Heart left ventricle (tissue), 16 donors: ENCODE results near the gene SELENOM. TPM values are rescaled to one million over a fixed set of nuclear protein-coding genes. Genes with fewer than 3 reads are reported as not detected.
"Not testable (repeated sequence)": the region's sequence is repeated elsewhere in the genome, so short reads cannot be mapped to it uniquely, and the experiment has no call there.

ENCODE experiments used
- ATAC-seq, 4 donors: fragments of 200-7000 bp; cut with Tn5 transposase; one replicate each; pipeline ENCODE4 v1.9.1; 2020 to 2022; ENCODE audit warnings: moderate library complexity in 4 of 4, mild to moderate bottlenecking in 3 of 4, moderate number of reproducible peaks in 1 of 4
- DNase-seq, 5 donors: peaks; one replicate each; pipeline ENCODE4 v3.0.0-alpha.2; 2020
- H3K27ac ChIP-seq, 12 donors: fragments of 200-600 bp; sonication (generic) in 4 of 12; one replicate each; pipeline versions ENCODE4 v1.5.0 to v1.8.0; 2016 to 2022; ENCODE audit warnings: mild to moderate bottlenecking in 2 of 12
- H3K27me3 ChIP-seq, 9 donors: fragments of 200-600 bp; sonication (generic) in 2 of 9; one replicate each; pipeline versions ENCODE4 v1.5.1 to v1.8.0; 2016 to 2022; ENCODE audit warnings: mild to moderate bottlenecking in 3 of 9
- H3K36me3 ChIP-seq, 9 donors: fragments of 200-600 bp; sonication (generic) in 2 of 9; one replicate each; pipeline versions ENCODE4 v1.5.0 to v1.8.0; 2018 to 2022; ENCODE audit warnings: mild to moderate bottlenecking in 2 of 9
- H3K4me1 ChIP-seq, 12 donors: fragments of 200-600 bp; sonication (generic) in 4 of 12; one replicate each; pipeline versions ENCODE4 v1.5.0 to v1.8.0; 2016 to 2022; ENCODE audit warnings: mild to moderate bottlenecking in 3 of 12
- H3K4me3 ChIP-seq, 12 donors: fragments of 200-600 bp; sonication (generic) in 4 of 12; one replicate each; pipeline versions ENCODE4 v1.5.0 to v1.8.0; 2017 to 2022; ENCODE audit warnings: mild to moderate bottlenecking in 9 of 12, moderate library complexity in 4 of 12
- H3K9me3 ChIP-seq, 12 donors: fragments of 200-600 bp; sonication (generic) in 4 of 12; one replicate each; pipeline versions ENCODE4 v1.5.0 to v1.8.0; 2016 to 2022; ENCODE audit warnings: mild to moderate bottlenecking in 1 of 12
- POLR2A ChIP-seq, 2 donors: fragments of 450-650 bp; IDR thresholded peaks; one replicate each; pipeline ENCODE4 v1.6.1; 2017; ENCODE audit warnings: antibody characterized with exemption in 2 of 2, mild to moderate bottlenecking in 2 of 2, moderate library complexity in 2 of 2
- WGBS, 4 donors: extraction: QIAGEN DNeasy Blood & Tissue Kit in 2 of 4; methylation state at CpG; one replicate each; pipeline versions ENCODE4 v1.1.5 to v1.1.7; 2013 to 2018; 5-methylcytosine and 5-hydroxymethylcytosine counted together
- intact Hi-C, 10 donors: fragments of 100-400 bp; cut with DNase I; formaldehyde crosslinking; loops; one replicate each; pipeline versions ENCODE4 v1.11.1 to v1.14.2; 2022
- polyA plus RNA-seq, 2 donors: library from polyadenylated mRNA; stranded (reverse); fragments of 200-250 nt; gene quantifications; one replicate each; pipeline ENCODE4 v1.2.3, GENCODE V29; 2013
- total RNA-seq, 9 donors: library from RNA; depleted of rRNA in 2 of 9; stranded (reverse); fragments of >200 nt in 2 of 9; fragmentation: NEBNext Ultra II Directional in 3 of 9; extraction: Animal tissue kit (Norgen Biotek cat#: 25700) in 3 of 9; gene quantifications; one replicate each; pipeline versions ENCODE4 v1.1.0 to v1.2.4, GENCODE V29; 2016 to 2023
- TF ChIP-seq, protein P1 (sequence below), 12 donors: fragments of 200-600 bp; sonication (generic) in 4 of 12; IDR thresholded peaks; one replicate each; pipeline versions ENCODE4 v1.5.0 to v1.8.0; 2018 to 2022; ENCODE audit warnings: antibody characterized with exemption in 12 of 12, mild to moderate bottlenecking in 5 of 12
- donor health status: ischemic (EF 13 %, LVEDD 7.1; RV severe dilation, severe dysfunction).
- donor health status: healthy with polysubstance abuse.
- donor health status: DM: no; HTN: yes; CAD: no.
- donor health status: DM: no; HTN: no; CAD: no.
- donor health status: ischemic (EF 25% LVEDD 6.9; RV normal size, moderate dysfunction).
- donor health status: ischemic (EF 25% LVEDD 5.7; RV mildly dilated, moderate dysfunction).
- donor health status: healthy.
- donor health status: DM: yes; HTN: yes; CAD: no.
- donor health status: ischemic (EF 35%, LVEDD 5.7; RV mildly dilated, moderate dysfunction).
- donor health status: nonischemic (EF 11% LVEDD 7.7; RV severe dilation, severe dysfunction).
- donor health status: DM: yes; HTN: yes; CAD: no.
- donor health status: PGD.
- donor health status: ischemic (EF 29% LVEDD 5.4; RV normal size, mild dysfunction).
- donor health status: nonischemic (EF 23%, LVEDD 6.1; RV moderate dilation, normal function).

The SELENOM gene
- total and polyA plus RNA-seq, 11 donors: 35.0 to 183 (median 55.0) TPM

DNA sequence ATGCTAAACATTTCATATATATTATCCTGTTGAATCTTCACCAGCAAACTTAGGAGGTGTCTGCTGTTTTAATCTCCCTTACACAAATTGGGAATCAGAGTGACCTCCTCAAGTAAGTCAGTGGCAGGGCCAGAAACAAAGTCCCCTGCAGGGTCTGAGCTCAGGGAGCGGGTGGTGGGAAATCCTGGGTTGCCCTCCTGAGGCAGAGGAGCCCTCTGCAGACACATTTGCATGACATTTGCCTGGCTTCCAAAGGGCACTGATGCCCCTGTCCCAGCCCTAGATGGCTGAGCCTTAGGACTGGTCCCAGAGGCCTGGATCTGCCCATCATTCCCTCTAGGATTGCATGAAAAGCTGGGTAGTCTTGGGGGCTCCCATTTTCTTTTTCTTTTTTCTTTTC is 13.3 kb upstream of the SELENOM start:
- H3K4me3 ChIP-seq: no peak overlapping the region
- WGBS, 4 donors: 92 to 100% (median 95%) methylated on average over 1 of the region's 1 CpG
- H3K4me1 ChIP-seq: peaks cover 0 to 53% (median 21%) of the 10 kb centered on the region in 12 donors
- peak overlapping the region in 7 of 12 donors; percentile 83 to 94 (median 89) for H3K27ac ChIP-seq
- H3K36me3 ChIP-seq: no peaks in the 10 kb centered on the region
- no peaks in the 10 kb centered on the region for H3K9me3 ChIP-seq
- intact Hi-C loops: no loop called here
- no peak for ATAC-seq
- TF ChIP-seq POLR2A (IDR thresholded peaks at IDR 0.05): no peak
- TF ChIP-seq, protein P1, sequence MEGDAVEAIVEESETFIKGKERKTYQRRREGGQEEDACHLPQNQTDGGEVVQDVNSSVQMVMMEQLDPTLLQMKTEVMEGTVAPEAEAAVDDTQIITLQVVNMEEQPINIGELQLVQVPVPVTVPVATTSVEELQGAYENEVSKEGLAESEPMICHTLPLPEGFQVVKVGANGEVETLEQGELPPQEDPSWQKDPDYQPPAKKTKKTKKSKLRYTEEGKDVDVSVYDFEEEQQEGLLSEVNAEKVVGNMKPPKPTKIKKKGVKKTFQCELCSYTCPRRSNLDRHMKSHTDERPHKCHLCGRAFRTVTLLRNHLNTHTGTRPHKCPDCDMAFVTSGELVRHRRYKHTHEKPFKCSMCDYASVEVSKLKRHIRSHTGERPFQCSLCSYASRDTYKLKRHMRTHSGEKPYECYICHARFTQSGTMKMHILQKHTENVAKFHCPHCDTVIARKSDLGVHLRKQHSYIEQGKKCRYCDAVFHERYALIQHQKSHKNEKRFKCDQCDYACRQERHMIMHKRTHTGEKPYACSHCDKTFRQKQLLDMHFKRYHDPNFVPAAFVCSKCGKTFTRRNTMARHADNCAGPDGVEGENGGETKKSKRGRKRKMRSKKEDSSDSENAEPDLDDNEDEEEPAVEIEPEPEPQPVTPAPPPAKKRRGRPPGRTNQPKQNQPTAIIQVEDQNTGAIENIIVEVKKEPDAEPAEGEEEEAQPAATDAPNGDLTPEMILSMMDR (IDR thresholded peaks at IDR 0.05): no peak
- H3K27me3 ChIP-seq: no peaks in the 10 kb centered on the region
- no peak for DNase-seq

- no peaks in the 10 kb centered on the region for H3K36me3 ChIP-seq
- H3K27me3 ChIP-seq: no peaks in the 10 kb centered on the region
- no peak for TF ChIP-seq POLR2A (IDR thresholded peaks at IDR 0.05)
- TF ChIP-seq, protein P1 (IDR thresholded peaks at IDR 0.05): no peak
- H3K27ac ChIP-seq: peak overlapping the region in 11 of 12 donors; percentile 37 to 94 (median 88)
- peaks cover 0 to 53% (median 21%) of the 10 kb centered on the region in 12 donors for H3K4me1 ChIP-seq
- 43 to 86% (median 54%) methylated on average over 1 to 5 of the region's 5 CpGs for WGBS, 4 donors
- no peak for DNase-seq
- intact Hi-C loops: no loop called here
- no peaks in the 10 kb centered on the region for H3K9me3 ChIP-seq
- no peak for ATAC-seq
- no peak overlapping the region for H3K4me3 ChIP-seq
Measured at GRCh38 chr22:31120230-31120629, 12.9 kb upstream of the SELENOM start.

- intact Hi-C loops: loop anchor here in 2 of 10 donors (10.0 kb wide), 1 partner anchor 116 kb away; no protein-coding TSS in a partner anchor
- H3K36me3 ChIP-seq: no peaks in the 10 kb centered on the region
- ATAC-seq (peak; percentile 83 to 91 (median 90)), DNase-seq (peak in 4 of 5 donors; percentile 66 to 82 (median 74))
- TF ChIP-seq POLR2A (IDR thresholded peaks at IDR 0.05): peak in 1 of 2 donors; percentile 66
- TF ChIP-seq, protein P1 (IDR thresholded peaks at IDR 0.05): no peak
- peaks cover 0 to 51% (median 21%) of the 10 kb centered on the region in 12 donors for H3K4me1 ChIP-seq
- 41 to 46% (median 44%) methylated on average over 7 of the region's 7 CpGs for WGBS, 4 donors
- H3K4me3 ChIP-seq: no peak overlapping the region
- no peaks in the 10 kb centered on the region for H3K9me3 ChIP-seq
- H3K27me3 ChIP-seq: no peaks in the 10 kb centered on the region
- H3K27ac ChIP-seq: peak overlapping the region; percentile 58 to 94 (median 88)
Measured at GRCh38 chr22:31119026-31119717, 11.8 kb upstream of the SELENOM start.

DNA sequence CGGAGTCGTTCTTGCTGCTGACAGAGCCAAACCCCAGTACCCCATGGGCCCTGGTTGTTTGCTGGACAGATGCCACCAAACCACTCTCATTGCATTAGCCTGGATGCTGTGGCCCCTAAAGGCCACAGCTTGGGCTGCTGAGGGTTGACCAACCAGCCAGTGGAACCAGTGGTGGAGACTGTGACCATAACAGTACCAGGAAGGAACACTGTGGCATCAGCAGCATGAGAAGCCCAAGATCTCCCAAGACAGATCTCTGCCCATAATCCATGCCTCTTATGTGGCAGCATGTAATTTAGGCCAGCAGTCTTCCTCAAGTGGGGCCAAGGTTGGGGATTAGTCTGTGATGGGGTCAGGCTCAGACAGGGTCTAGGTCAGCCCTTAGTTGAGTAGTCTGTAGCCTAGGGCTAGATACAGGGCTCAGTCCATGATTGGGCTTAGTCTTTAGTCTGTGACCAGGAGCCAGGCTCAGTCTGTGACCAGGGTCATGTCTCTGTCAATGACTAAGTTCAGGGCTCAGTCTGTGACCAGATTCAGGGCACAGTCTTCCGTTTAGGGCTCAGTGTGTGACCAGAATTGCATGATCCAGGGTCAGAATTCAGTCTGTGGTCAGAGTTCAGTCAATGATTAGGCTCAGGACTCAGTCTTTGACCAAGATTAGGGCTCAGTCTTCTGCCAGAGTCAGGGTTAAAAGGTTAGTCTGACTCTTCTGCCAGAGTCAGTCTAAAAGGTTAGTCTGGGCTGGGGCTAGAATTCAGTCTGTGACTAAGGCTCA is 10.9 kb upstream of the SELENOM start:
- Histone ChIP-seq H3K27ac (peak overlapping the region; percentile 58 to 94 (median 88)), H3K36me3 (no peaks in the 10 kb centered on the region), H3K4me3 (no peak overlapping the region), H3K9me3 (no peaks in the 10 kb centered on the region), H3K27me3 (no peaks in the 10 kb centered on the region), H3K4me1 (peaks cover 0 to 43% (median 21%) of the 10 kb centered on the region in 12 donors)
- ATAC-seq (no peak), DNase-seq (no peak)
- TF ChIP-seq POLR2A (IDR thresholded peaks at IDR 0.05): no peak
- TF ChIP-seq, protein P1 (IDR thresholded peaks at IDR 0.05): no peak
- intact Hi-C loops: loop anchor here in 2 of 10 donors (10.0 kb wide), 1 partner anchor 117 kb away; no protein-coding TSS in a partner anchor
- WGBS, 4 donors: 62 to 78% (median 72%) methylated on average over 3 of the region's 3 CpGs

DNA sequence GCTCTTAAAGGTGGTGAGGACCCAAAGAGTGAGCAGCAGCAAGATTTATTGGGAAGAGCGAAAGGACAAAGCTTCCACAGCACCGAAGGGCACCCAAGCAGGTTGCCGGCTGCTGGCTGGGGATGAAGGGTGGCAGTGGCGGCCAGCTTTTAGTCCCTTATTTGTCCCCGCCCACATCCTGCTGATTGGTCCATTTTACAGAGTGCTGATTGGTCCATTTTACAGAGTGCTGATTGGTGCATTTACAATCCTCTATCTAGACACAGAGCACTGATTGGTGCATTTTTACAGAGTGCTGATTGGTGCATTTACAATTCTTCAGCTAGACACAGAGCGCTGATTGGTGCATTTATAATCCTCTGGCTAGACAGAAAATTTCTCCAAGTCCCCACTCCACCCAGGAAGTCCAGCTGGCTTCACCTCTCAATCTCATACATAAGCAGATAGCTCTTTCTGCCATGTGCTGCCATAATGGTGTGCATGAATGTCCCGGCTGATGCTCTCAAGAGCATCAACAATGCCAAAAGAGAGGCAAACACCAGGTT is 5.3 kb upstream of the SELENOM start:
- intact Hi-C loops: loop anchor here in 2 of 10 donors (5.0 to 10.0 kb wide), 2 partner anchors 35 to 122 kb away; no protein-coding TSS in a partner anchor
- H3K27ac ChIP-seq, DNase-seq, H3K27me3 ChIP-seq, H3K4me3 ChIP-seq, ATAC-seq, H3K36me3 ChIP-seq, H3K9me3 ChIP-seq, H3K4me1 ChIP-seq: not testable (repeated sequence)
- 90 to 98% (median 95%) methylated on average over 7 of the region's 7 CpGs for WGBS, 4 donors
